ENCODE data around the gene LY6G6F.

The LY6G6F gene

GRCh38 chr6:31715022-31715958 is 8.6 kb downstream of the LY6G6F start, which contains the start of gene LY6G6D:
TSS of gene LY6G6D (plus strand) at chr6:31715348. CDS start at chr6:31715356, 8 bp downstream.
- no peak within 1 kb of the TSS for H2BK12ac ChIP-seq (ENCODE audit: low read length)
- H3K9ac ChIP-seq (ENCODE audit: low read depth, low read length, poor library complexity), result no peak within 1 kb of the TSS
- peak within 1 kb of the TSS; percentile 71 for H2BK15ac ChIP-seq (ENCODE audit: low read length)
- no peaks in the 10 kb centered on the region for H3K9me3 ChIP-seq (replicated peaks in 1 of 2; ENCODE audit: control insufficient read depth in 2 of 2, insufficient read depth in 1 of 2, low read depth in 1 of 2, low read length in 2 of 2)
- peak within 1 kb of the TSS; percentile 84 for H2AFZ ChIP-seq (ENCODE audit: low read length)
- no peak within 1 kb of the TSS for H4K91ac ChIP-seq (ENCODE audit: low read depth, low read length, poor library complexity)
- no peak within 1 kb of the TSS for H2AK5ac ChIP-seq (ENCODE audit: low read depth, low read length)
- H4K8ac ChIP-seq (ENCODE audit: low read depth, low read length), result peak within 1 kb of the TSS; percentile 20
- peaks cover 0 to 8% (median 0%) of the 10 kb centered on the region in 3 experiments for H3K27me3 ChIP-seq (ENCODE audit: control insufficient read depth in 3 of 3, insufficient read depth in 3 of 3, low read depth in 1 of 3, low read length in 3 of 3)
- no peaks in the 10 kb centered on the region for H3K36me3 ChIP-seq (replicated peaks in 1 of 2; ENCODE audit: control insufficient read depth in 2 of 2, insufficient read depth in 2 of 2, low read length in 2 of 2)
- H3K27ac ChIP-seq (replicated peaks; ENCODE audit: low read length), result no peak within 1 kb of the TSS
- H3K79me1 ChIP-seq (ENCODE audit: low read depth, low read length), result no peaks in the 10 kb centered on the region
- no peak within 1 kb of the TSS for H3K4me3 ChIP-seq (ENCODE audit: low read length in 2 of 2)
- no peak within 1 kb of the TSS for H3K4ac ChIP-seq (ENCODE audit: low read length)
- H2BK120ac ChIP-seq (ENCODE audit: low read depth, low read length), result peak within 1 kb of the TSS; percentile 33
- H2BK5ac ChIP-seq (ENCODE audit: low read length), result no peak within 1 kb of the TSS
- no CpG with 5 or more reads among the region's 16 CpGs for WGBS, 2 donors (ENCODE audit: extremely low coverage in 2 of 2, insufficient read length in 2 of 2, insufficient replicate concordance in 1 of 2)
- DNase-seq (ENCODE audit: low spot score), result no peak
- peak within 1 kb of the TSS; percentile 23 for H3K18ac ChIP-seq (ENCODE audit: low read length)
- H3K23ac ChIP-seq (ENCODE audit: low read depth, low read length, poor library complexity), result no peak within 1 kb of the TSS
- H3K4me1 ChIP-seq (ENCODE audit: control insufficient read depth in 2 of 2, insufficient read depth in 1 of 2, low read depth in 1 of 2, low read length in 2 of 2), result peaks cover 13 to 17% of the 10 kb centered on the region in 2 donors
- H3K14ac ChIP-seq (ENCODE audit: low read length), result no peak within 1 kb of the TSS
- no peak within 1 kb of the TSS for H3K4me2 ChIP-seq (ENCODE audit: insufficient read depth, low read length, poor library complexity, severe bottlenecking)

GRCh38 chr6:31717499-31718222 is 11.0 kb downstream of the LY6G6F start:
- DNase-seq (ENCODE audit: low spot score), result no peak
- Histone ChIP-seq H2BK5ac (ENCODE audit: low read length) (no peak overlapping the region), H3K9me3 (replicated peaks in 1 of 2; ENCODE audit: control insufficient read depth in 2 of 2, insufficient read depth in 1 of 2, low read depth in 1 of 2, low read length in 2 of 2) (no peaks in the 10 kb centered on the region), H3K27me3 (ENCODE audit: control insufficient read depth in 3 of 3, insufficient read depth in 3 of 3, low read depth in 1 of 3, low read length in 3 of 3) (peaks cover 0 to 3% (median 0%) of the 10 kb centered on the region in 3 experiments), H3K36me3 (replicated peaks in 1 of 2; ENCODE audit: control insufficient read depth in 2 of 2, insufficient read depth in 2 of 2, low read length in 2 of 2) (no peaks in the 10 kb centered on the region), H3K4me3 (ENCODE audit: low read length in 2 of 2) (no peak overlapping the region), H3K14ac (ENCODE audit: low read length) (no peak overlapping the region), H3K27ac (replicated peaks; ENCODE audit: low read length) (no peak overlapping the region), H3K4ac (ENCODE audit: low read length) (no peak overlapping the region), H2AK5ac (ENCODE audit: low read depth, low read length) (peak overlapping the region; percentile 71), H4K8ac (ENCODE audit: low read depth, low read length) (no peak overlapping the region), H3K23ac (ENCODE audit: low read depth, low read length, poor library complexity) (peak overlapping the region; percentile 71), H3K4me2 (ENCODE audit: insufficient read depth, low read length, poor library complexity, severe bottlenecking) (no peak overlapping the region), H2BK12ac (ENCODE audit: low read length) (no peak overlapping the region), H2BK120ac (ENCODE audit: low read depth, low read length) (no peak overlapping the region), H3K4me1 (ENCODE audit: control insufficient read depth in 2 of 2, insufficient read depth in 1 of 2, low read depth in 1 of 2, low read length in 2 of 2) (peaks cover 13 to 14% of the 10 kb centered on the region in 2 donors), H3K18ac (ENCODE audit: low read length) (no peak overlapping the region), H3K9ac (ENCODE audit: low read depth, low read length, poor library complexity) (no peak overlapping the region), H4K91ac (ENCODE audit: low read depth, low read length, poor library complexity) (no peak overlapping the region), H2AFZ (ENCODE audit: low read length) (no peak overlapping the region), H2BK15ac (ENCODE audit: low read length) (no peak overlapping the region), H3K79me1 (ENCODE audit: low read depth, low read length) (no peaks in the 10 kb centered on the region)
- no CpG with 5 or more reads among the region's 10 CpGs for WGBS, 2 donors (ENCODE audit: extremely low coverage in 2 of 2, insufficient read length in 2 of 2, insufficient replicate concordance in 1 of 2)

- H3K23ac ChIP-seq (ENCODE audit: low read depth, low read length, poor library complexity), result no peak overlapping the region
- H3K4me1 ChIP-seq (ENCODE audit: control insufficient read depth in 2 of 2, insufficient read depth in 1 of 2, low read depth in 1 of 2, low read length in 2 of 2), result peaks cover 12 to 14% of the 10 kb centered on the region in 2 donors
- no peak overlapping the region for H2BK15ac ChIP-seq (ENCODE audit: low read length)
- no peak overlapping the region for H3K4ac ChIP-seq (ENCODE audit: low read length)
- H3K36me3 ChIP-seq (replicated peaks in 1 of 2; ENCODE audit: control insufficient read depth in 2 of 2, insufficient read depth in 2 of 2, low read length in 2 of 2), result no peaks in the 10 kb centered on the region
- no peak overlapping the region for H3K4me2 ChIP-seq (ENCODE audit: insufficient read depth, low read length, poor library complexity, severe bottlenecking)
- no peak overlapping the region for H2AK5ac ChIP-seq (ENCODE audit: low read depth, low read length)
- no peak overlapping the region for H3K14ac ChIP-seq (ENCODE audit: low read length)
- H3K27me3 ChIP-seq (ENCODE audit: control insufficient read depth in 3 of 3, insufficient read depth in 3 of 3, low read depth in 1 of 3, low read length in 3 of 3), result peaks cover 0 to 3% (median 0%) of the 10 kb centered on the region in 3 experiments
- no peak overlapping the region for H3K18ac ChIP-seq (ENCODE audit: low read length)
- no peak overlapping the region for H4K8ac ChIP-seq (ENCODE audit: low read depth, low read length)
- H4K91ac ChIP-seq (ENCODE audit: low read depth, low read length, poor library complexity), result no peak overlapping the region
- no peak overlapping the region for H3K4me3 ChIP-seq (ENCODE audit: low read length in 2 of 2)
- no peak overlapping the region for H2AFZ ChIP-seq (ENCODE audit: low read length)
- H3K9ac ChIP-seq (ENCODE audit: low read depth, low read length, poor library complexity), result no peak overlapping the region
- no peak overlapping the region for H3K27ac ChIP-seq (replicated peaks; ENCODE audit: low read length)
- no peaks in the 10 kb centered on the region for H3K79me1 ChIP-seq (ENCODE audit: low read depth, low read length)
- H3K9me3 ChIP-seq (replicated peaks in 1 of 2; ENCODE audit: control insufficient read depth in 2 of 2, insufficient read depth in 1 of 2, low read depth in 1 of 2, low read length in 2 of 2), result no peaks in the 10 kb centered on the region
- DNase-seq (ENCODE audit: low spot score), result no peak
- no peak overlapping the region for H2BK5ac ChIP-seq (ENCODE audit: low read length)
- no CpG with 5 or more reads among the region's 1 CpG for WGBS, 2 donors (ENCODE audit: extremely low coverage in 2 of 2, insufficient read length in 2 of 2, insufficient replicate concordance in 1 of 2)
- H2BK12ac ChIP-seq (ENCODE audit: low read length), result no peak overlapping the region
- H2BK120ac ChIP-seq (ENCODE audit: low read depth, low read length), result no peak overlapping the region
Observed at GRCh38 chr6:31718265-31718664, 11.6 kb downstream of the LY6G6F start.

DNA sequence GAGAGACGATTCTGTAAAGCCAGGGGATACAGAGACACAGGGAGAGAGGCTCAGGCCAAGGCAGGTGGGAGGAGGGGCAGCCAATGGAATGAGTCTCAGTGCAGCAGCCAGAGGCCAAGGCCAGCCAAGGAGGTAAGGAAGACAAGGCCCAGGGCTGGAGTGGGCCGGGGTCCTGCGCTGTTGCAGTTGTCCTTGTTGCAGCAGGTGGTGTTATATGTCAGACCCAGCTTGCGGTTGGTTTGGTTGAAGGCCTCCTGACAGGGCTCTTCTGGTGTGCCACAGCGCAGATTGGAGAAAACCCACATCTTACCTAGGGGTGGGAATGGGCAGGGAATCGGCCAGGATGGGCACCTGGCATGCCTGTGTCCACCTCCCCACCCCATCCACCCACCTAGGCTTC is 12.3 kb downstream of the LY6G6F start:
- Histone ChIP-seq H3K4ac (ENCODE audit: low read length) (no peak overlapping the region), H3K9me3 (replicated peaks in 1 of 2; ENCODE audit: control insufficient read depth in 2 of 2, insufficient read depth in 1 of 2, low read depth in 1 of 2, low read length in 2 of 2) (no peaks in the 10 kb centered on the region), H3K27me3 (ENCODE audit: control insufficient read depth in 3 of 3, insufficient read depth in 3 of 3, low read depth in 1 of 3, low read length in 3 of 3) (peaks cover 0 to 3% (median 0%) of the 10 kb centered on the region in 3 experiments), H3K14ac (ENCODE audit: low read length) (no peak overlapping the region), H3K9ac (ENCODE audit: low read depth, low read length, poor library complexity) (no peak overlapping the region), H3K4me1 (ENCODE audit: control insufficient read depth in 2 of 2, insufficient read depth in 1 of 2, low read depth in 1 of 2, low read length in 2 of 2) (peaks cover 5 to 7% of the 10 kb centered on the region in 2 donors), H3K23ac (ENCODE audit: low read depth, low read length, poor library complexity) (peak overlapping the region; percentile 8), H2BK120ac (ENCODE audit: low read depth, low read length) (no peak overlapping the region), H2AK5ac (ENCODE audit: low read depth, low read length) (peak overlapping the region; percentile 57), H3K27ac (replicated peaks; ENCODE audit: low read length) (no peak overlapping the region), H2BK15ac (ENCODE audit: low read length) (no peak overlapping the region), H3K4me2 (ENCODE audit: insufficient read depth, low read length, poor library complexity, severe bottlenecking) (no peak overlapping the region), H3K79me1 (ENCODE audit: low read depth, low read length) (no peaks in the 10 kb centered on the region), H3K18ac (ENCODE audit: low read length) (no peak overlapping the region), H4K91ac (ENCODE audit: low read depth, low read length, poor library complexity) (no peak overlapping the region), H3K36me3 (replicated peaks in 1 of 2; ENCODE audit: control insufficient read depth in 2 of 2, insufficient read depth in 2 of 2, low read length in 2 of 2) (peaks cover 0 to under 1% of the 10 kb centered on the region in 2 donors), H2AFZ (ENCODE audit: low read length) (no peak overlapping the region), H2BK5ac (ENCODE audit: low read length) (no peak overlapping the region), H4K8ac (ENCODE audit: low read depth, low read length) (no peak overlapping the region), H3K4me3 (ENCODE audit: low read length in 2 of 2) (no peak overlapping the region), H2BK12ac (ENCODE audit: low read length) (no peak overlapping the region)
- WGBS, 2 donors (ENCODE audit: extremely low coverage in 2 of 2, insufficient read length in 2 of 2, insufficient replicate concordance in 1 of 2), result no CpG with 5 or more reads among the region's 6 CpGs
- no peak for DNase-seq (ENCODE audit: low spot score)

Data from neuronal stem cell (in vitro differentiated cells).